DMS 273 (cell line): ENCODE results near the gene SYNGR1.
"Not testable (repeated sequence)": the region's sequence is repeated elsewhere in the genome, so short reads cannot be mapped to it uniquely, and the experiment has no call there.

ENCODE experiments used
- DNase-seq: peaks from one replicate; lab custom pipeline; 2025; ENCODE audit not compliant: unreplicated experiment; lab: John Stamatoyannopoulos, UW

The SYNGR1 gene

DNA sequence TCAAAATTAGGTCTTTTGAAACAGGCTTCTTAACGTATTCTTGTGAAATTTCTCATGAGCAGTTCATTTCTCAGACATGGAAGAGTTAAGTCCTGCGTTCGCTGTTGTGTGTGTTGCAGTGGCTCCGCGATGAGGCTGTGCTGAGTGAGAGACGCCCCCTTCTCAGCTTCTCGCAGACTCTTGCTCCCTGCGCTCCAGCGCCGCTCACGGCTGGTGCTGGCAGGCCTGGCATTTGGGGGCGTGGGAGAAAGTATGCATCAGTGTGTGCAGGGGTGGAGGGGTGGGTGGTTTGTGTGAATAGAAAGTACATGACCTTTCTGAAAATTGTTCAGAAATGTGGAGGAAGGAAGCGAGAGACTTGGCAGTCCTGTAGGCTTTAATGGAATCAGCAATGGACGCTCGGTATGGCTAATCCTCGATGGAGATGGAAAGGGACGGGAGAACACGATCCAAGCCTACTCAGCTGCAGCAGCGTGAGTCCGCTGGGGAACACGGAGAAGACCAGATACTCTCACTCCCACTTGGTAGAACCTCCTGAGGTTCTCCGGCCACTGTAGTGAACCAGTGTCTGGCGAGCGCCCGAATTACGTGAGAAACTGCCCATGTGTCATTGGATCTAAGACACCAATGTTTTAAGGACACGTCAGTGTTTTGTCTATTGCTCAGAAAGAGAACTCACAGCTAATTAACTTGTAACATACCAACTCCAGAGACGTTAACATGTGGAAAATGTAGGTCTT lies 55.7 kb downstream of the SYNGR1 start:
- no peak for DNase-seq

- no peak for DNase-seq
Measured at GRCh38 chr22:39408173-39408572, 58.4 kb downstream of the SYNGR1 start.

DNA sequence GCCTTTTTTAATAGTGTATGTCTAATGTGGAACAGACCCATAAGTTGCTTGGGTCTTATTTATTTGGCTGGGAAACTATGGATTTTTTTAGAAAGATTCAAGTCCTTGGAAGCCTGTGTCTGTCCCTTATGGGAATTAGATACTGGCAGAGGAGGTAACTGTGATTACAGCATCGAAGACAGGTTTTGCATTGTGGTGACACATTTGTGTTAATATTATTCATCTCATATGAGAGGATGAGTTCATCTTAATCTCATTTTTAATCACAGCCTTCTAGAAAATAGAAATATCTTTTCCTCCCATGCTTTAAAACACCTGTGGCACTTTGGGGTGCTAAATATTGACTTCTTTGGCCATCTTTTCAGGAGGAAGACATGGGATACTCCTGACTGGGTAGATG lies 59.0 kb downstream of the SYNGR1 start:
- no peak for DNase-seq

DNA sequence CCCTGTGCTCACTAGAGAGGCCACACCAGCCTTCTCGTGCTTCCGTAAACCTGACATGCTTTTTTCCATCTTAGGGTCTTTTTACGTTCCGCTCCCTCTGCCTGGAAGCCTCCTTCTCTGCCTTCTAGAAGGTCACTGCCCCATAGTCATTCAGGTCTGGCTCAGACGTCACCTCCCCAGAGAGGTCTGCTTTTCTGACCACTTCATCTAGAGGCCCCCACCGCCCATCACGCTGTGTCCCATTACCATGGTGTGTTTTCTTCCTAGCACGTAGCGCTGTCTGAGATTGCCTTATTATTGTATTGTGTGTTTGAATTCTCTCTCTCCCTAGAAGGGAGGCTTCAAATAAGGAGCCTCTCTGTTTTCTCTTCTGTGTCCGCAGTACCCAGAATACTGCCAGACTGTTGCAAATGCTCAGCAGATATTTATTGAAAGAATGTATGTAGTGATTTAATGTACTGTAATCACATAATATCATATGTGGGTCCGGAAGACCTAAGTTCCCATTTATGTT lies 59.8 kb downstream of the SYNGR1 start:
- DNase-seq, result no peak

DNA sequence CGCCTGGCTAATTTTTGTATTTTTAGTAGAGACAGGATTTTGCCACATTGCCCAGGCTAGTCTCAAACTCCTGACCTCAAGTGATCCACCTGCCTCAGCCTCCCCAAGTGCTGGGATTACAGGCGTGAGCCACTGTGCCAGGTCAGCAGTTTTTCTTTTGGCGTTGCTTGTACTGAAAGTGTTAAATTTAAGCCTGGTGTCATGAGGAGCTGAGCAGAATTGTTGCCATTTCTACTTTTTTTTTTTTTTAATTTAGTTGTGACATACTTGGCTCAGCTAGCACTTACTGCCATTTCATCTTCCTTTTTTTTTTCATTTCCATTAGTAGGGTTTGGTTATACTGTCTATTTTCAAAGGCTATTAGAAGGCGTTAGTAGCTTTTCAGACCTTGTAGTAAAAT lies 60.5 kb downstream of the SYNGR1 start:
- no peak for DNase-seq

GRCh38 chr22:39411828-39412365 lies 62.1 kb downstream of the SYNGR1 start:
- DNase-seq, result not testable (repeated sequence)

- DNase-seq, result not testable (repeated sequence)
Measured at GRCh38 chr22:39413204-39413603, 63.4 kb downstream of the SYNGR1 start.

DNA sequence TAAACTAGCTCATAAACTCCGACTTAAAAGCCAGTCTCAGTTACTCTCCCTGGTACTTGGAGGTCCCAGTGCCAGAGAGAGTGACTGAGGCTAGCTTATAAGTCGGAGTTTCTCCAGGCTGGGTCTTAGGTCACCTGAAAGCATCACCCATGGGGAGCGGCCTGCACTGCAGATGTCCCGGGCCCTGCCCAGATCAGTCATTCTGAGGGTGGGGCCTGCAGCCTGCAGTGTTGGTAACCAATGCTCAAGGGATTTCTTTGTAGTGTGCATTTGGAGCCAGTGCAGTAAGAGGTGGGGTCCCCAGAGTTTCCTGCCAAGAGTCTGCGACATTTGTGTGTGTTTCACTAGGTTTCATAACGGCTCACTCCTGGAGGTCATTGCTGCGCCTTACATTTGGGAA lies 64.6 kb downstream of the SYNGR1 start:
- no peak for DNase-seq

- no peak for DNase-seq
Measured at GRCh38 chr22:39414886-39415285, 65.1 kb downstream of the SYNGR1 start.

DNA sequence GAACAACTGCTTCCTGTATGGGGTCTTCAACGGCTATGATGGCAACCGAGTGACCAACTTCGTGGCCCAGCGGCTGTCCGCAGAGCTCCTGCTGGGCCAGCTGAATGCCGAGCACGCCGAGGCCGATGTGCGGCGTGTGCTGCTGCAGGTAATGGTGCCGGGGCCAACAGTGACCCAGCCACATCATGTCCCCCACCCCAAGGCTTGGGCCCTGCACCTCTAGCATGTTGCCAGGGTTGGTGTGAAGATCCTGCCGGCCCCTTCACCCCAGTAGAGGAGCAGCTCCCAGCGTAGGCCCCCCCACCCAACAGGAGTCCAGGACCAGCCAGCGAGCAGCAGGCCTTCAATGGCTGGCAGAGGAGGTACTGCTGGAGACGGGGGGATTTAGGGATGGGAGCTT lies 65.7 kb downstream of the SYNGR1 start:
- no peak for DNase-seq

DNA sequence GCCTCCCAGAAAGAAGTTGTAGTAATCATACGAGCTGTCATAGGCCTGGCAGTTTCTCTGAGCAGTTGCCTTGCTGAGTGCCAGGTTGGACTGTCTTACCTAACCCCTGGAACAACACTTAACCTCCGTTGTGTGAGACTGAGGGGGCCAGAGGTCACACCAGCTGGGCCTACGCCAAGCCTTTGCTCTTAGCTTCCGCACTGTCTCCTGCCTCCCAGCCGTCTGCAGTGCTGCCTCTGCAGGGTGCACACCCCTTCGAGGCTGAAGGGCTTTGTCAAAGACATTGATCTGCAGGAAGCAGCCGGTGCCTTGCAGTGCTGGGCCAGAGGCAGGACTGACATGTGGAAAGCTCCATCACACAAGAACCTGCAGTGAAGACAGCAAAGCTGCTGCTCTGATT lies 66.5 kb downstream of the SYNGR1 start:
- DNase-seq, result no peak

DNA sequence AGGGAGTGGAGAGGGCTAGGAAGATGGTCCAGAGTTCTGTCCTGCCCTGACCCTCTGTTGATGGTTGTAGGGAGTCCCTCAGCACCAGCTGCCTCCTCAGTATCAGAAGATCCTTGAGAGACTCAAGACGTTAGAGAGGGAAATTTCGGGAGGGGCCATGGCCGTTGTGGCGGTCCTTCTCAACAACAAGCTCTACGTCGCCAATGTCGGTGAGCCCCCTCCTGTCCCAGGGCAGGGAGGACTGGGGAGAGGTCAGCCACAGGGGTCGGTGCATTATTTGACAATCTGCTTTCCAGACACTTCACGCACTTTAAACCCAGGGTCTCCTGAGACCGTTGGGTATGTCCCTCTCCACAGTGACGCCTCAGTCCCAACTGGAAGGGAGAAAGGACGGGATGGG lies 67.8 kb downstream of the SYNGR1 start:
- DNase-seq, result no peak

- DNase-seq, result no peak
Measured at GRCh38 chr22:39418696-39419095, 68.9 kb downstream of the SYNGR1 start.

DNA sequence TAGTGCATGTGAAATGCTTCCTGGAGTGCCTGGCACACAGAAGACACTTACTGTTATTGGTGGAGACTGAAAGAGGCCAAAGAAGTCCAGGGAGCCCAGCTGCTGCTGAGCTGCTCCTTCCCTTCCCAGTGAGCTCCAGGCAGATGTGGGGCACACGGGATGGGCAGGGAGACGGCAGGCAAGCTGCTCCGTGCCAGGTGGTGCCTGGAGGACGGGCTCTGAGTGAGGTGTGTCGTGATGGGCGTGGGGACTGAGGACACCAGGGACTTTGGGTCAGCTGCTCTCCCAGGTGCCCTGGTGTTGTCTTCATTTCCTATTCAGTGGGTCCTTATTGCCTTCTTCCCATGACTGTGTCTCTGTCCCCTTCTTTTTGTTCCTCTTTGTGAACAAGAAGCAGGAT lies 69.3 kb downstream of the SYNGR1 start:
- no peak for DNase-seq

DNA sequence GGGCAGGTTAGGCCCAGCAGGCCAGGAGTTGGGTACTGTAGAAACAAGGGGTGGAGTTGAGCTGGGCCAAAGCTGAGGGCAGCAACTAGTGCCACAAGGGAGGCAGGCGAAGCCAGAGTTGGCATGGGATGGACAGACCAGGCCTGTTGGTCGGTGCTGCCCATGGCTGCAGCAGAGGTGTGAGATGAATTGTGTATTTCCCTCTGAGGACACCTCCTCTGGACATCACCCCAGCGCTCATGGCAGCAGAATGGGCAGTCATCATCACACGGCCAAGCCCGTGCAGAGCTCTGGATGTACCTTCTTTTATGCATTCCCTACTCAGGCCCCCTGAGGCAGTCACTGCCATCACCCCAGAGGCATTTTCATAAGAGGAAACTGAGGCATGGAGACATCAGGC lies 70.1 kb downstream of the SYNGR1 start:
- DNase-seq, result no peak

GRCh38 chr22:39421691-39422090 lies 71.9 kb downstream of the SYNGR1 start:
- no peak for DNase-seq

DNA sequence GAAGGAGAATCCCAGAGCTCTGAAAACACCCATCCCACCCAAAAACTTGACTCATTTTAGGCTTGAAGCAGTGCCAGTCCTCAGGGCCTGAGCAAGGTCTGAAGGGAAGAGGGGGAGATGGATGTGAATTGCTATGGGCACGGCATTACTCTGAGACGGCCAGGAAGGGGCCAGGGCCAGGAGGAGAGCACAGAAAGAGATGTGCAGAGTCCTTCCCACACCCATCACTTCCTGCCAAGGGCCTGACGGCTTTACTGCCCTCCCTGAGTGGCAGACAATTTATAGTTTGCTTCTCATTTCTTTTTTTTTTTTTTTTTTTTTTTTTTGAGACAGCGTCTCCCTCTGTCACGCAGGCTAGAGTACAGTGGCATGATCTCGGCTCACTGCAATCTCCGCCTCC lies 72.3 kb downstream of the SYNGR1 start:
- no peak for DNase-seq

DNA sequence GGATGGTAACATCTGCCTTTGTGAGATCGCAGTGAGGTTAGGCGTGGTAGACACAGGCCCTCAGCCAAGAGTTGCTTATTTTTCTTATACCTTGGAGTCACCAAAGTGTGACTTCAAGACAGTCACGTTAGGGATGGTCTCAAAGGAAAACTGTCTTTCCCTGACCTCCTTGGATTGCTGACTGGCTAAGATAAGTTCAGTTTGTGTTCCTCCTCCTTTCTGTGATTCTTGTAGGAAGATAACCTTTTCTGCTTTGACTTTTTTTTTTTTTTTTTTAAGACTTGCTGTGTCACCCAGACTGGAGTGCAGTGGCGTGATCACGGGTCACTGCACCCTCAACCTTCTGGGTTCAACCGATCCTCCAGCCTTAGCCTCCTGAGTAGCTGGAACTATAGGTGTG lies 72.9 kb downstream of the SYNGR1 start:
- DNase-seq, result no peak

- no peak for DNase-seq
Measured at GRCh38 chr22:39423976-39424375, 74.2 kb downstream of the SYNGR1 start.

DNA sequence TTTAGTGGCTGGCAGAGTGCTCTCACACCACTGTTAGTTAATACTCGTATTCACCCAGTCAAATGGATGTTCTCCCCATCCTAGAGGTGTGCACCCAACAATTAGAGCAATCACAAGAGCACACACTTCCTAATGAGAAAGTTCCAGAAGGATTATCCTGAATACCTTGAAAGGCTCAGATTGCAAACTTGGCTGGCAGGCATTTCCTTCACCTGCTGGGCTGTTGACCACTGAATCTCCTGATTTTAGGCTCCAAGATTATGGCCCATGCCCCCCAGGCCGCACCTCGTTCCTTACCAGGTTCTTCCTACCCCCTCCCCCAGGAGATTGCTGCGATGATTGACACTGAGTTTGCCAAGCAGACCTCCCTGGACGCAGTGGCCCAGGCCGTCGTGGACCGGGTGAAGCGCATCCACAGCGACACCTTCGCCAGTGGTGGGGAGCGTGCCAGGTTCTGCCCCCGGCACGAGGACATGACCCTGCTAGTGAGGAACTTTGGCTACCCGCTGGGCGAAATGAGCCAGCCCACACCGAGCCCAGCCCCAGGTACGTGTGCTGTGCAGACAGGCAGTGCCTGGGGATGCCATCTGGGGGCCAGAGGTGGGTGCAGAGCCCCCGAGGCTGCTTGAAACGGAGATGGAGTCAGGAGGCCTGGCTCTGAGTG lies 76.7 kb downstream of the SYNGR1 start:
- DNase-seq, result no peak

DNA sequence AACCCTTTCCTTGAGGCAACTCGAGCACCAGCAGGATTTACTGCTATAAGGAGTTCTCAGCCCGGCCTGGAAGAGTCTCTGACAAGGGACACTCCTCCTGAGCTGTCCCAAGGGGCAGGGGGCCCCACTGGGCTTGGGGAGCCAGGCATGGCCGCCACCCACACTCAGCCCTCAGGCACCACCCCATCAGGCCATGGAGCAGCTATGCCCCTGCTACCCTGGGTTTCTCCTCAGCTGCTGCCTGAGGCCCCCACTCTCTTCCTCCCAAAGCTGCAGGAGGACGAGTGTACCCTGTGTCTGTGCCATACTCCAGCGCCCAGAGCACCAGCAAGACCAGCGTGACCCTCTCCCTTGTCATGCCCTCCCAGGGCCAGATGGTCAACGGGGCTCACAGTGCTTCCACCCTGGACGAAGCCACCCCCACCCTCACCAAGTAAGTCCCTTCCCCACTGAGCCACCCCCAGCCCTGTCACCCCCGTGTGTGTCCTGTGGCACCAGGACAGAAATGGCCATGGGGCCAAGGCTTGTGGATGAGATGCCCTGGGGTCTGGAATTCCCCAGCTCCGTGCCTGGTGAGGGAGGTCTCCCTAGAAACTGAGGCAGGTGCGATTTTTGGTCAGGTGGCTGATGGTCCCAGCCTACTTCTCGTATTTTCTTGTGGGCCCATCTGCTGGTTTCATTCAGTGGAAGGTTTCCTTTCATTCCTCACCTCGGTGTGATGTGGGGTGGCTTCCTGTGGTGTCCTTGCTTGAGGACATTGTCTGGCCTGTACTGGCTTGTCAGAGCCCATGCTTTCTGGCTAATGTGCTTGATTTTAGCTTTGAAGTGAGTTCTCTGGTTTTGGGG lies 78.2 kb downstream of the SYNGR1 start:
- no peak for DNase-seq
